HuH-7 (cell line): ENCODE results near the gene MIEF2.
"Not testable (repeated sequence)": the region's sequence is repeated elsewhere in the genome, so short reads cannot be mapped to it uniquely, and the experiment has no call there.

ENCODE experiments used
- DNase-seq: peaks from one replicate; pipeline ENCODE4 v3.0.0; 2011; ENCODE audit warnings: low spot score

Gene MIEF2

GRCh38 chr17:18291718-18292540, 31.5 kb downstream of the MIEF2 start:
- DNase-seq = no peak

GRCh38 chr17:18298061-18298460, 37.6 kb downstream of the MIEF2 start:
- DNase-seq = not testable (repeated sequence)

- peak; percentile 25 for DNase-seq
Observed at GRCh38 chr17:18300725-18301480, 40.4 kb downstream of the MIEF2 start.

- not testable (repeated sequence) for DNase-seq
Observed at GRCh38 chr17:18303206-18303605, 42.7 kb downstream of the MIEF2 start.

- DNase-seq = no peak
Observed at GRCh38 chr17:18309202-18309601, 48.7 kb downstream of the MIEF2 start.

- DNase-seq = no peak
Observed at GRCh38 chr17:18314059-18314730, 53.7 kb downstream of the MIEF2 start.

- DNase-seq = peak; percentile 78
Observed at GRCh38 chr17:18314731-18315561, 54.5 kb downstream of the MIEF2 start, which contains the start of the genes SMCR8 and TOP3A. Gene SMCR8, plus strand, starts transcription at chr17:18315293. Its CDS starts 497 bp downstream, at chr17:18315790. Gene TOP3A, minus strand, starts transcription at chr17:18314994. Its CDS starts 216 bp downstream, at chr17:18314778.

GRCh38 chr17:18315562-18315922, 55.1 kb downstream of the MIEF2 start:
- no peak for DNase-seq

- no peak for DNase-seq
Observed at GRCh38 chr17:18315961-18316360, 55.5 kb downstream of the MIEF2 start.
